ENCODE results near the gene SLC25A18. TPM values are rescaled to one million over a fixed set of nuclear protein-coding genes. Genes with fewer than 3 reads are reported as not detected.

The SLC25A18 gene
- total RNA-seq, 1 donor from 2014 or later = not detected

DNA sequence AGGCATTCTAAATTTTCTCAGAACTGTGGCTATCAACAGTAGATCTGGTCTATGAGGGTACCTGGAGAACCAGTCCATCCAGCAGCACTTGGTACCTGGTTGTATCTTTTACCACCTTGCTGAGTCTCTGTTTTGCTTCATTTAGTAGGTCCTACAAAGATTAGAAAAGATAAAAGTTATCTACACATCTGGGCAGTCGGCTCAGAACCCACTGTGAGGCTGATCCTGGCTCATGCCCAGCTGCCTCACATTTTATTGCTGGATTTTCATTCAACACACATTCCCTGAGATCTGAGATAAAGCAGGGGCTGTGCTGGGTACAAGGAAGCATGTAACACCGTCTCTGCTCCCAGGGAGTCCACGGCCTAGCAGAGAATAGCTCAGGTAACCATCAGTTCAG is 37.7 kb downstream of the SLC25A18 start:
- no peaks in the 10 kb centered on the region for H3K27me3 Mint-ChIP-seq (ENCODE audit: low read depth)
- no peak for DNase-seq (ENCODE audit: low spot score)
- peaks cover 5% of the 10 kb centered on the region for H3K4me1 Mint-ChIP-seq (ENCODE audit: low read depth)
- TF ChIP-seq, protein P1, sequence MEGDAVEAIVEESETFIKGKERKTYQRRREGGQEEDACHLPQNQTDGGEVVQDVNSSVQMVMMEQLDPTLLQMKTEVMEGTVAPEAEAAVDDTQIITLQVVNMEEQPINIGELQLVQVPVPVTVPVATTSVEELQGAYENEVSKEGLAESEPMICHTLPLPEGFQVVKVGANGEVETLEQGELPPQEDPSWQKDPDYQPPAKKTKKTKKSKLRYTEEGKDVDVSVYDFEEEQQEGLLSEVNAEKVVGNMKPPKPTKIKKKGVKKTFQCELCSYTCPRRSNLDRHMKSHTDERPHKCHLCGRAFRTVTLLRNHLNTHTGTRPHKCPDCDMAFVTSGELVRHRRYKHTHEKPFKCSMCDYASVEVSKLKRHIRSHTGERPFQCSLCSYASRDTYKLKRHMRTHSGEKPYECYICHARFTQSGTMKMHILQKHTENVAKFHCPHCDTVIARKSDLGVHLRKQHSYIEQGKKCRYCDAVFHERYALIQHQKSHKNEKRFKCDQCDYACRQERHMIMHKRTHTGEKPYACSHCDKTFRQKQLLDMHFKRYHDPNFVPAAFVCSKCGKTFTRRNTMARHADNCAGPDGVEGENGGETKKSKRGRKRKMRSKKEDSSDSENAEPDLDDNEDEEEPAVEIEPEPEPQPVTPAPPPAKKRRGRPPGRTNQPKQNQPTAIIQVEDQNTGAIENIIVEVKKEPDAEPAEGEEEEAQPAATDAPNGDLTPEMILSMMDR (IDR thresholded peaks at IDR 0.05) = no peak
- H3K4me3 Mint-ChIP-seq (ENCODE audit: unreplicated experiment) = no peak overlapping the region
- H3K9me3 Mint-ChIP-seq (ENCODE audit: low read depth) = no peaks in the 10 kb centered on the region
- peaks cover 28% of the 10 kb centered on the region for H3K36me3 Mint-ChIP-seq (ENCODE audit: low read depth)
- H3K27ac Mint-ChIP-seq (ENCODE audit: unreplicated experiment) = peak overlapping the region; percentile 49

DNA sequence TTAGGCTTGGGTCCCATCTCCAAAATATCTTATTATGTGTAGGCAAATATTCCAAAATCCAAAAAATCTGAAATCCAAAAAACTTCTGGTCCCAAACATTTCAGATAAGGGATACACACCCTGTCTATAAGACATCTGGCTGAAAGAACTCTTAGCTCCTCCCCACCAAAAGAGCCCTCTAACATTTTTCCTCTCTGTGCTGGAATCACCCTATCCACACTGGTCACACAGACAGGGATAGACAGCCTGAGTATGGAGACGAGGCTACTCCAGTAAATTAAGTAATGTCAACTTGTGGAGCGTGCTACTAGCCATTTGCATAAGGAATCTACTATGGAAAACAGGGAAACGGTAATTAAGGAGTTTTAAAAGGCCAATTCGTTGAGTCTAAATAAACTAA is 40.4 kb downstream of the SLC25A18 start:
- TF ChIP-seq, protein P1 (IDR thresholded peaks at IDR 0.05) = no peak
- Mint-ChIP-seq H3K4me1 (ENCODE audit: low read depth) (no peaks in the 10 kb centered on the region), H3K27me3 (ENCODE audit: low read depth) (no peaks in the 10 kb centered on the region), H3K27ac (ENCODE audit: unreplicated experiment) (no peak overlapping the region), H3K9me3 (ENCODE audit: low read depth) (no peaks in the 10 kb centered on the region), H3K36me3 (ENCODE audit: low read depth) (peaks cover 10% of the 10 kb centered on the region), H3K4me3 (ENCODE audit: unreplicated experiment) (no peak overlapping the region)
- DNase-seq (ENCODE audit: low spot score) = no peak

DNA sequence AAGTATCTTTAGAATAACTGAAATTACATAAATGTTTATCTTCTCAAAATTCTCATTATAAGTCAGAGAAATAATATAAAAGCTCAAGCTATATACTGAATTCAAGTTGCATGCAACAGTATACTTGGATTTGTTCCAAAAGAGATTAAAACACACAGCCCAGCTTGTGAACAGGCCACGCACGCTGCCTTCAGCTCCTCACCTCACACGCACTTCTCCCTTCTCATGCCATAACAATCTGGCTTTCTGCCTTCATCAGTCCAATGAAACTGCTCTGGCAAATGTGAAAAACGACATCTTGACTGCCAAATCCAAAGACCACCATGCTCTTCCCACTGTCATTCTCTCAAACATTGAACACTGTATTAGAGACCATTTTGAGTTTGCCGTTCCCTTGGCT is 43.2 kb downstream of the SLC25A18 start:
- Mint-ChIP-seq H3K4me3 (ENCODE audit: unreplicated experiment) (no peak overlapping the region), H3K4me1 (ENCODE audit: low read depth) (no peaks in the 10 kb centered on the region), H3K27me3 (ENCODE audit: low read depth) (no peaks in the 10 kb centered on the region), H3K9me3 (ENCODE audit: low read depth) (no peaks in the 10 kb centered on the region), H3K36me3 (ENCODE audit: low read depth) (peaks cover 6% of the 10 kb centered on the region), H3K27ac (ENCODE audit: unreplicated experiment) (no peak overlapping the region)
- DNase-seq (ENCODE audit: low spot score) = no peak
- TF ChIP-seq, protein P1 (IDR thresholded peaks at IDR 0.05) = no peak

DNA sequence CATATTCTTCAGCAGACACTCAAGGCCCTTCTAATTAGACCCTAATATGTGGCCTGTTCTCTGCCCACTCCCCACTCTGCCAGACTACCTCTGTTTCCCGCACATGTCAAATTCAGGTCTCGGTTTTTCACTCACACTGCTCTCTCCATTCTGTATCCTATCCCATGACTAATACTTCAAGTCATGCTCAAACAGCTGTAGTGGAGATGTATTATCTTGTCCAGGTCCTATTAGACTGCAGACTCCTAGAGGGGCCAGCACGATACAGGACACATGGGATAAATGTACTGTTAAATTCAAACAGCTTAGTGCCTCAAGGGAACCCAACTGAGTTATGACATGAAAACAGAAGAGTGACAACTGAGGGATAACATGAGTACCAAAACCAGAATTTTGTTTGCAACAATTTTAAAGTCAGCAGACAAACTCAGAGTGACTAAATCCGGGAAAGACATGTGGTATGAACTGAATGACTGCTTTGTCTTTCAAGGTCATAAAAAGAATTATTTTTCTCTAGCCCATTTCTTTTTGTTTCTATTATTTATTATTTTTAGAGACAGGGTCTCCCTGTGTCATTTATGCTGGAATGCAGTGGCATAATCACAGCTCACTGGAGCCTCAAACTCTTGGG is 44.7 kb downstream of the SLC25A18 start:
- H3K4me3 Mint-ChIP-seq (ENCODE audit: unreplicated experiment) = no peak overlapping the region
- H3K36me3 Mint-ChIP-seq (ENCODE audit: low read depth) = peaks cover 14% of the 10 kb centered on the region
- H3K9me3 Mint-ChIP-seq (ENCODE audit: low read depth) = no peaks in the 10 kb centered on the region
- DNase-seq (ENCODE audit: low spot score) = no peak
- no peaks in the 10 kb centered on the region for H3K27me3 Mint-ChIP-seq (ENCODE audit: low read depth)
- H3K27ac Mint-ChIP-seq (ENCODE audit: unreplicated experiment) = no peak overlapping the region
- TF ChIP-seq, protein P1 (IDR thresholded peaks at IDR 0.05) = no peak
- no peaks in the 10 kb centered on the region for H3K4me1 Mint-ChIP-seq (ENCODE audit: low read depth)

DNA sequence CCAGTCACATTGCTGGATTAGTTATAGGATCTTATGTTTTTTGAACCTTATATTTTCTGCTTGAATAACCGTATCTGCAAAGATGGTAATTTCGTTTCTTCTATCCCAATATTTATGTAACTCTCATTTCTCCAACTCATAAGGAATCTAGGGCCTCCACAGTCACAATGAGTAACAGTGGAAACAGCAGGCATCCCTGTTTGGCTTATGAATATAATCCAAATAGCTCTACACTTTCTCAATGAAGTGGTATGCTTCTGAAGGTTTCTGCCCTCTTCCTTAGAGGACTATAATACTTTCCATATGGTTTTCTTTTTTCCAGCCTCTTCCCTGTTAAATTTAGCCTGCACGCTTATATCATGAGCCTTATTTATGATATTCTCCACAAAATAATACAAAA is 48.8 kb downstream of the SLC25A18 start:
- H3K4me1 Mint-ChIP-seq (ENCODE audit: low read depth) = no peaks in the 10 kb centered on the region
- H3K27ac Mint-ChIP-seq (ENCODE audit: unreplicated experiment) = no peak overlapping the region
- no peaks in the 10 kb centered on the region for H3K27me3 Mint-ChIP-seq (ENCODE audit: low read depth)
- DNase-seq (ENCODE audit: low spot score) = no peak
- H3K4me3 Mint-ChIP-seq (ENCODE audit: unreplicated experiment) = no peak overlapping the region
- H3K36me3 Mint-ChIP-seq (ENCODE audit: low read depth) = peaks cover 19% of the 10 kb centered on the region
- TF ChIP-seq, protein P1 (IDR thresholded peaks at IDR 0.05) = no peak
- no peaks in the 10 kb centered on the region for H3K9me3 Mint-ChIP-seq (ENCODE audit: low read depth)
